ENCODE data around the gene MDM2. TPM values are rescaled to one million over a fixed set of nuclear protein-coding genes. Genes with fewer than 3 reads are reported as not detected.

The MDM2 gene
- polyA plus RNA-seq, 2 of the 4 experiments (the other 2 are of a cell fraction) = 40.3 to 96.4 TPM

DNA sequence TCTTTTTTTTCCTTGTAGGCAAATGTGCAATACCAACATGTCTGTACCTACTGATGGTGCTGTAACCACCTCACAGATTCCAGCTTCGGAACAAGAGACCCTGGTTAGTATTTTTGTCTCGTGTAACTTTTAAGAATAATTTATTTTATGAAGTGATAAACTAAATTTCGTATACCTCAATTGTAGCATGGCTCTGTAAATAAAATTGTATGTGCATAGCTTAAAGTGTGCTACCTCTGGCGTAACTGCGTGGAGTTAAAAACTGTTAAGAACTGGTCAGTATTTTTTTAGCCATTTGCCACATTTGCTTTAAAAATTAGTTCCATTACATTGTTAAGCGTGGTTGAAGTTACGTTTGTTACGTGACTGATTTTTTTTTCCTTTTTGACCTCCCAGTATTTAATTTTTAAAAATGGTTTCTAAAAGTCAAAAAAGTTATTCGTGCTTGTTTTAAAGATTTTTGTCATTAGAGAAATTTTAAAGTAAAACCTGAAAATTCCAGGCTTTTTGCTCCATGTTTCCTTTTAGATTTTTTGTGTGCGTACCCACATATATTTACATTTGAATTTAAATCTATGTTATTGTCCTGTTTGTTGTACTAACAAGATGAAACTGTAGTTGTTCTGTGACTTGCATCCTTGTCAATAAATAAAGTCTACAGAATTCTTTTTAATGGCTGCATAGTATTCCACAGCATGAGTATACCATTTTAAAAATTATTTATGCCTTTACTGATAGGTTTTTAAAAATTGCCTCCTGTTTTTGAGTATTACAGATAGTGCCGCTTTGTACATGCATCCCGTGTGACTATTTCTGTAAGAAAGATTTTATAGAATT lies 1.4 kb downstream of the MDM2 start:
- CTCF ChIA-PET = interaction anchor here (1.3 to 2.9 kb wide), 4 partner anchors 8 to 20 kb away, joined by 3 to 19 read pairs (median 8); no protein-coding TSS in a partner anchor
- POLR2A ChIA-PET = interaction anchor here (0.5 to 2.7 kb wide), 11 partner anchors 8 to 438 kb away, joined by 3 to 45 read pairs (median 3); partner anchors contain the start of genes NUP107 and SLC35E3
- H3K4me2 ChIP-seq = peak overlapping the region; percentile 76
- H3K4me1 ChIP-seq = peaks cover 41% of the 10 kb centered on the region
- 58% methylated on average over 12 of the region's 12 CpGs for WGBS (ENCODE audit: missing lambda C conversion rate)
- H3K9me3 ChIP-seq = no peaks in the 10 kb centered on the region
- ATAC-seq (peak; percentile 5; a peak in 5 of 6 replicates), FAIRE-seq (no peak), DNase-seq (ENCODE audit: low read depth in 1 of 2, low spot score in 1 of 2) (peak in 1 of 2 experiments; percentile 23)
- peak overlapping the region; percentile 97 for H3K27ac ChIP-seq
- TF ChIP-seq, protein P1, sequence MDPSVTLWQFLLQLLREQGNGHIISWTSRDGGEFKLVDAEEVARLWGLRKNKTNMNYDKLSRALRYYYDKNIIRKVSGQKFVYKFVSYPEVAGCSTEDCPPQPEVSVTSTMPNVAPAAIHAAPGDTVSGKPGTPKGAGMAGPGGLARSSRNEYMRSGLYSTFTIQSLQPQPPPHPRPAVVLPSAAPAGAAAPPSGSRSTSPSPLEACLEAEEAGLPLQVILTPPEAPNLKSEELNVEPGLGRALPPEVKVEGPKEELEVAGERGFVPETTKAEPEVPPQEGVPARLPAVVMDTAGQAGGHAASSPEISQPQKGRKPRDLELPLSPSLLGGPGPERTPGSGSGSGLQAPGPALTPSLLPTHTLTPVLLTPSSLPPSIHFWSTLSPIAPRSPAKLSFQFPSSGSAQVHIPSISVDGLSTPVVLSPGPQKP (IDR thresholded peaks at IDR 0.05; ENCODE audit: low read depth, low read length) = no peak
- TF ChIP-seq HDAC2 (IDR thresholded peaks at IDR 0.05) (peak; percentile 85; the same call in 1 of the 2 replicates), CEBPB (IDR thresholded peaks at IDR 0.05) (0 out of 4 replicates have a peak, but pooled peaks of 1 of the 2 experiments have one; percentile 13), MAZ (IDR thresholded peaks at IDR 0.05; ENCODE audit: borderline replicate concordance, low read depth, low read length) (no peak), HEYL (CRISPR knock-in tag; IDR thresholded peaks at IDR 0.05) (no peak), CBX2 (IDR thresholded peaks at IDR 0.05; ENCODE audit: borderline replicate concordance, low read depth) (no peak), HOXB13 (CRISPR knock-in tag; IDR thresholded peaks at IDR 0.05; ENCODE audit: low read depth) (no peak), CHD2 (IDR thresholded peaks at IDR 0.05; ENCODE audit: low read length, partially characterized antibody) (no peak), JUN (IDR thresholded peaks at IDR 0.05) (peak in 1 of 2 experiments; percentile 12; a peak in 2 of 5 replicates), RCOR1 (IDR thresholded peaks at IDR 0.05; ENCODE audit: low read depth, low read length) (no peak), KDM5A (IDR thresholded peaks at IDR 0.05) (no peak; the same call in 1 of the 2 replicates), ZC3H11A (IDR thresholded peaks at IDR 0.05) (no peak), PHF8 (IDR thresholded peaks at IDR 0.05; ENCODE audit: borderline replicate concordance, low read depth) (no peak), HOXB5 (CRISPR knock-in tag; IDR thresholded peaks at IDR 0.05) (0 out of 2 replicates have a peak, but pooled peaks have one; percentile 36), CHD4 (IDR thresholded peaks at IDR 0.05; ENCODE audit: borderline replicate concordance) (no peak), FOSB (CRISPR knock-in tag; IDR thresholded peaks at IDR 0.05) (no peak)
- TF ChIP-seq, protein P2, sequence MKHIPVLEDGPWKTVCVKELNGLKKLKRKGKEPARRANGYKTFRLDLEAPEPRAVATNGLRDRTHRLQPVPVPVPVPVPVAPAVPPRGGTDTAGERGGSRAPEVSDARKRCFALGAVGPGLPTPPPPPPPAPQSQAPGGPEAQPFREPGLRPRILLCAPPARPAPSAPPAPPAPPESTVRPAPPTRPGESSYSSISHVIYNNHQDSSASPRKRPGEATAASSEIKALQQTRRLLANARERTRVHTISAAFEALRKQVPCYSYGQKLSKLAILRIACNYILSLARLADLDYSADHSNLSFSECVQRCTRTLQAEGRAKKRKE (CRISPR knock-in tag; IDR thresholded peaks at IDR 0.05; ENCODE audit: low read depth) = no peak
- TF ChIP-seq, protein P3, sequence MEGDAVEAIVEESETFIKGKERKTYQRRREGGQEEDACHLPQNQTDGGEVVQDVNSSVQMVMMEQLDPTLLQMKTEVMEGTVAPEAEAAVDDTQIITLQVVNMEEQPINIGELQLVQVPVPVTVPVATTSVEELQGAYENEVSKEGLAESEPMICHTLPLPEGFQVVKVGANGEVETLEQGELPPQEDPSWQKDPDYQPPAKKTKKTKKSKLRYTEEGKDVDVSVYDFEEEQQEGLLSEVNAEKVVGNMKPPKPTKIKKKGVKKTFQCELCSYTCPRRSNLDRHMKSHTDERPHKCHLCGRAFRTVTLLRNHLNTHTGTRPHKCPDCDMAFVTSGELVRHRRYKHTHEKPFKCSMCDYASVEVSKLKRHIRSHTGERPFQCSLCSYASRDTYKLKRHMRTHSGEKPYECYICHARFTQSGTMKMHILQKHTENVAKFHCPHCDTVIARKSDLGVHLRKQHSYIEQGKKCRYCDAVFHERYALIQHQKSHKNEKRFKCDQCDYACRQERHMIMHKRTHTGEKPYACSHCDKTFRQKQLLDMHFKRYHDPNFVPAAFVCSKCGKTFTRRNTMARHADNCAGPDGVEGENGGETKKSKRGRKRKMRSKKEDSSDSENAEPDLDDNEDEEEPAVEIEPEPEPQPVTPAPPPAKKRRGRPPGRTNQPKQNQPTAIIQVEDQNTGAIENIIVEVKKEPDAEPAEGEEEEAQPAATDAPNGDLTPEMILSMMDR (IDR thresholded peaks at IDR 0.05) = no peak
- TF ChIP-seq, protein P4, sequence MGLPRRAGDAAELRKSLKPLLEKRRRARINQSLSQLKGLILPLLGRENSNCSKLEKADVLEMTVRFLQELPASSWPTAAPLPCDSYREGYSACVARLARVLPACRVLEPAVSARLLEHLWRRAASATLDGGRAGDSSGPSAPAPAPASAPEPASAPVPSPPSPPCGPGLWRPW (IDR thresholded peaks at IDR 0.05) = no peak
- TF ChIP-seq, protein P5, sequence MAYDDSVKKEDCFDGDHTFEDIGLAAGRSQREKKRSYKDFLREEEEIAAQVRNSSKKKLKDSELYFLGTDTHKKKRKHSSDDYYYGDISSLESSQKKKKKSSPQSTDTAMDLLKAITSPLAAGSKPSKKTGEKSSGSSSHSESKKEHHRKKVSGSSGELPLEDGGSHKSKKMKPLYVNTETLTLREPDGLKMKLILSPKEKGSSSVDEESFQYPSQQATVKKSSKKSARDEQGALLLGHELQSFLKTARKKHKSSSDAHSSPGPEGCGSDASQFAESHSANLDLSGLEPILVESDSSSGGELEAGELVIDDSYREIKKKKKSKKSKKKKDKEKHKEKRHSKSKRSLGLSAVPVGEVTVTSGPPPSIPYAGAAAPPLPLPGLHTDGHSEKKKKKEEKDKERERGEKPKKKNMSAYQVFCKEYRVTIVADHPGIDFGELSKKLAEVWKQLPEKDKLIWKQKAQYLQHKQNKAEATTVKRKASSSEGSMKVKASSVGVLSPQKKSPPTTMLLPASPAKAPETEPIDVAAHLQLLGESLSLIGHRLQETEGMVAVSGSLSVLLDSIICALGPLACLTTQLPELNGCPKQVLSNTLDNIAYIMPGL (CRISPR knock-in tag; IDR thresholded peaks at IDR 0.05; ENCODE audit: borderline replicate concordance) = no peak
- TF ChIP-seq, protein P6, sequence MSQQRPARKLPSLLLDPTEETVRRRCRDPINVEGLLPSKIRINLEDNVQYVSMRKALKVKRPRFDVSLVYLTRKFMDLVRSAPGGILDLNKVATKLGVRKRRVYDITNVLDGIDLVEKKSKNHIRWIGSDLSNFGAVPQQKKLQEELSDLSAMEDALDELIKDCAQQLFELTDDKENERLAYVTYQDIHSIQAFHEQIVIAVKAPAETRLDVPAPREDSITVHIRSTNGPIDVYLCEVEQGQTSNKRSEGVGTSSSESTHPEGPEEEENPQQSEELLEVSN (IDR thresholded peaks at IDR 0.05; ENCODE audit: borderline replicate concordance, low read depth) = no peak
- TF ChIP-seq, protein P7, sequence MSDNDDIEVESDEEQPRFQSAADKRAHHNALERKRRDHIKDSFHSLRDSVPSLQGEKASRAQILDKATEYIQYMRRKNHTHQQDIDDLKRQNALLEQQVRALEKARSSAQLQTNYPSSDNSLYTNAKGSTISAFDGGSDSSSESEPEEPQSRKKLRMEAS (IDR thresholded peaks at IDR 0.05) = no peak
- peak overlapping the region; percentile 88 for H3K4me3 ChIP-seq
